ENCODE results near the gene RNF150. TPM values are rescaled to one million over a fixed set of nuclear protein-coding genes. Genes with fewer than 3 reads are reported as not detected.
"Not testable (repeated sequence)": the region's sequence is repeated elsewhere in the genome, so short reads cannot be mapped to it uniquely, and the experiment has no call there.

RNF150 gene
- total RNA-seq, 1 donor from 2014 or later, result under 0.01 TPM

DNA sequence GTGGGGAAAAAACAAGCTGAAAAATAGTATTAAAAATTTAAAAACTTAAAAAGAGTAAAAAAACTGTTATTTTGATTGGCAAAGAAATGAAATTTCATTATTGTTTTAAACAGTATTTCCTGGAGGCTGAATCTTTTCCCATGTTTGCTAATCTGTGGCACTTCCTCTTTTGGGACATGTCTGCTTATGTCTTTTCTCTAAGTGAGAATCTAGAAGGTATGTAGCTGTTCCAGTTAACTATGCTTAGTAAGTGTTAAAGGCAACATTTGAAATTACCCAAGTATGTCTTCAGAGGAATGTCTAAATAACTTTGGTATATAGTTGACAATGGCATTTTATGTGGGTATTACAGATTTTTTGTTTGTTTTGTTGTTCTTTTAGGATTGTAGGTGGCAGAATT is 295.5 kb downstream of the RNF150 start:
- no peak for DNase-seq (ENCODE audit: low read depth)
- TF ChIP-seq, protein P1, sequence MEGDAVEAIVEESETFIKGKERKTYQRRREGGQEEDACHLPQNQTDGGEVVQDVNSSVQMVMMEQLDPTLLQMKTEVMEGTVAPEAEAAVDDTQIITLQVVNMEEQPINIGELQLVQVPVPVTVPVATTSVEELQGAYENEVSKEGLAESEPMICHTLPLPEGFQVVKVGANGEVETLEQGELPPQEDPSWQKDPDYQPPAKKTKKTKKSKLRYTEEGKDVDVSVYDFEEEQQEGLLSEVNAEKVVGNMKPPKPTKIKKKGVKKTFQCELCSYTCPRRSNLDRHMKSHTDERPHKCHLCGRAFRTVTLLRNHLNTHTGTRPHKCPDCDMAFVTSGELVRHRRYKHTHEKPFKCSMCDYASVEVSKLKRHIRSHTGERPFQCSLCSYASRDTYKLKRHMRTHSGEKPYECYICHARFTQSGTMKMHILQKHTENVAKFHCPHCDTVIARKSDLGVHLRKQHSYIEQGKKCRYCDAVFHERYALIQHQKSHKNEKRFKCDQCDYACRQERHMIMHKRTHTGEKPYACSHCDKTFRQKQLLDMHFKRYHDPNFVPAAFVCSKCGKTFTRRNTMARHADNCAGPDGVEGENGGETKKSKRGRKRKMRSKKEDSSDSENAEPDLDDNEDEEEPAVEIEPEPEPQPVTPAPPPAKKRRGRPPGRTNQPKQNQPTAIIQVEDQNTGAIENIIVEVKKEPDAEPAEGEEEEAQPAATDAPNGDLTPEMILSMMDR (IDR thresholded peaks at IDR 0.05; ENCODE audit: insufficient read depth, low read length, severe bottlenecking), result no peak
- no peak for FAIRE-seq
- Histone ChIP-seq H3K36me3 (ENCODE audit: control insufficient read depth, insufficient read depth, low read length) (no peaks in the 10 kb centered on the region), H3K27me3 (ENCODE audit: control insufficient read depth, insufficient read depth, low read length) (no peaks in the 10 kb centered on the region), H3K4me3 (ENCODE audit: low read depth, low read length) (no peak overlapping the region)

DNA sequence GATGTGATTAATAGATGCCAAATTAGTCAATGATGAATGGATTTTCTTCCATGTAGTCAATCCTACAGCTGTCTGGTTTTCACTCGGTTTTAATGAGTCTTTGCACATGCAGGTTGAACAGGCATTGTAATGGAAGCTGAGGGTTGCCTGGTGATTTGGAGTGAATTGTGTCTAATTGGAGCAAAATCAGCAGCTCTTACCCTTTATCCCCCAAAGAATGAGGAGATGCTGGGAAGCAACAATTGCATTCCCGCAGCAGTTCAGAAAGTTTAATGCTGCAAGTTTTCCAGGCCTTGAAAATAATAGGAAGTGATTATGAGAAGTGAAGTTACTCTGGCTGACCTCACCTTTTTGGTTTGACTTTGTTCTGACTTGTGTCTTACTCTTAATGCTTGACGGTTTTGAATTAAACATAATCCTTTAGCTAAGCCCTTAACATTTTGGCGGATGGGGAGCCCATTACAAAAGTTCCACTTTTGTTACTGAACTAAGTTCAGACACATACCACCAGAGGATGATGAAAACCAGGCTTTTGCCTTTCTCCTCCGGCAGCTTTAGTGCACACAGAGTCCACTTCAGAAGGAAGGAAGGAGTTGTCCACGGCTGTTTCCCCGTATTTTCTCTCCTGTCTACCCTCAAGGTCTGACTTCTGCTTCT is 298.3 kb downstream of the RNF150 start:
- no peak for DNase-seq (ENCODE audit: low read depth)

DNA sequence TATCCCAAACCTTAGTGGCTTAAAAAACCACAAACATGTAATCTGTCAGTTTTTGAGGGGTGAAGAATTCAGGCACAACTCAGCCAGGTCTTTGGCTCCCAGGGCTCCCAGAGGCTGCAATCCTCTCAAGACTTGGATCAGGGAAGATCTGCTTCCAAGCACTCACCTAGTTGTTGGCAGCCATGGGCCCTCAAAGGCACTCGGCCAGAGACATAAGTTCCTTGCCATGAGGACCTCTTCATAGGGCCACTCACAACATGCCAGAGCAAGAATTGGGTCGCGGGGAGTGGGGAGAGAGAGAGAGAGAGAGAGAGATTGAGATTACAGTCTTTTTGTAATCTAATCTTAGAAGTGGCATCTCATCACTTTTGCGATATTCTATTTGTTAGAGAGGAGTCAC is 300.0 kb downstream of the RNF150 start:
- Histone ChIP-seq H3K27me3 (ENCODE audit: control insufficient read depth, insufficient read depth, low read length) (no peaks in the 10 kb centered on the region), H3K4me3 (ENCODE audit: low read depth, low read length) (no peak overlapping the region), H3K36me3 (ENCODE audit: control insufficient read depth, insufficient read depth, low read length) (no peaks in the 10 kb centered on the region)
- no peak for DNase-seq (ENCODE audit: low read depth)
- FAIRE-seq, result no peak
- TF ChIP-seq, protein P1 (IDR thresholded peaks at IDR 0.05; ENCODE audit: insufficient read depth, low read length, severe bottlenecking), result no peak

More for the DNA sequence above, 298.3 kb downstream of the RNF150 start:
- TF ChIP-seq, protein P1 (IDR thresholded peaks at IDR 0.05; ENCODE audit: insufficient read depth, low read length, severe bottlenecking), result no peak
- no peaks in the 10 kb centered on the region for H3K36me3 ChIP-seq (ENCODE audit: control insufficient read depth, insufficient read depth, low read length)
- no peaks in the 10 kb centered on the region for H3K27me3 ChIP-seq (ENCODE audit: control insufficient read depth, insufficient read depth, low read length)
- H3K4me3 ChIP-seq (ENCODE audit: low read depth, low read length), result no peak overlapping the region
- FAIRE-seq, result no peak

DNA sequence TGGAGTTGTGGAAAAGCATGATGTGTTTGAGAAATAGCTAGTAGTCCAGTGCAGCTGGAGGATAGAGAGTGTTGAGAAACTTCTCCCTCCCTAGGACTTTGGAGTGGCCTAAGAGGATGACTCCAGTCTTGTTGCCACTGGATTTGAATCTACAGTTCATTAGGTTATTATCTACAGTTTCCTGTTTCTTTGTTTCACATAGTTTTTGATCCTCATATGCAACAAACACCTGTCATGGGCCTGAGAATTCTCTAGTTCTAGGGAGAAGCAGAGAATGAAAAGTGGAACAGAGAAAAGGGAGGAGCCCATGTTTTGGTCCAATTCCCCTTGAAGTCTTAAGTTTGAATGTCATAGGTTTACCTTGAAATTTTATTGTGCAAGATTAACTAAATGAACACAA is 303.4 kb downstream of the RNF150 start:
- FAIRE-seq (no peak), DNase-seq (ENCODE audit: low read depth) (no peak)
- H3K36me3 ChIP-seq (ENCODE audit: control insufficient read depth, insufficient read depth, low read length), result no peaks in the 10 kb centered on the region
- TF ChIP-seq, protein P1 (IDR thresholded peaks at IDR 0.05; ENCODE audit: insufficient read depth, low read length, severe bottlenecking), result no peak
- no peak overlapping the region for H3K4me3 ChIP-seq (ENCODE audit: low read depth, low read length)
- H3K27me3 ChIP-seq (ENCODE audit: control insufficient read depth, insufficient read depth, low read length), result no peaks in the 10 kb centered on the region

DNA sequence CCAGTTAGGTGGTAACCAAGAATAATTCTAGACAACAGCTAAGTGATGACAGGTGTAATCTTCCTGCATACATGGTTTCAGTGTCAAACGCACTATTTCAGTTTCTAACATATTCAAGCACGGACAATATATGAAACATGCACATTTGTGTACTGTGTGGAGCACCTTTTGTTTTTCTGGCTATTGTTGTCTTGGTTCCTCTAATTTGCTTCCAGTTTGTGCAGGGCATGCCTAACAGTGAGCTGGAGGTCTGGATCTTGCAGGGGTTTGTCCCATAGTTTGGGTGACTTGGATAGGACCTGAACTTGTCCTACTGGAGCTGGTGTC is 306.6 kb downstream of the RNF150 start:
- Histone ChIP-seq H3K27me3 (ENCODE audit: control insufficient read depth, insufficient read depth, low read length) (no peaks in the 10 kb centered on the region), H3K4me3 (ENCODE audit: low read depth, low read length) (no peak overlapping the region), H3K36me3 (ENCODE audit: control insufficient read depth, insufficient read depth, low read length) (no peaks in the 10 kb centered on the region)
- FAIRE-seq (no peak), DNase-seq (ENCODE audit: low read depth) (no peak)
- TF ChIP-seq, protein P1 (IDR thresholded peaks at IDR 0.05; ENCODE audit: insufficient read depth, low read length, severe bottlenecking), result no peak

DNA sequence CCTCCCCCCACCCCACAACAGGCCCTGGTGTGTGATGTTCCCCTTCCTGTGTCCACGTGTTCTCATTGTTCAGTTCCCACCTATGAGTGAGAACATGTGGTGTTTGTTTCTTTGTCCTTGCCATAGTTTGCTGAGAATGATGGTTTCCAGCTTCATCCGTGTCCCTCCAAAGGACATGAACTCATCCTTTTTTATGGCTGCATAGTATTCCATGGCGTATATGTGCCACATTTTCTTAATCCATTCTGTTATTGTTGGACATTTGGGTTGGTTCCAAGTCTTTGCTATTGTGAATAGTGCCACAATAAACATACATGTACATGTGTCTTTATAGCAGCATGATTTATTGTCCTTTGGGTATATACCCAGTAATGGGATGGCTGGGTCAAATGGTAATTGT is 312.7 kb downstream of the RNF150 start:
- not testable (repeated sequence) for DNase-seq (ENCODE audit: low read depth); H3K27me3 ChIP-seq (ENCODE audit: control insufficient read depth, insufficient read depth, low read length); FAIRE-seq

More for the DNA sequence above, 312.7 kb downstream of the RNF150 start:
- not testable (repeated sequence) for H3K4me3 ChIP-seq (ENCODE audit: low read depth, low read length); H3K36me3 ChIP-seq (ENCODE audit: control insufficient read depth, insufficient read depth, low read length)

Measured in bronchial epithelial cell (primary cell).